Renal pelvis (tissue), 4 donors: Measurements from ENCODE around the gene EEF1A2. TPM values are rescaled to one million over a fixed set of nuclear protein-coding genes. Genes with fewer than 3 reads are reported as not detected.
"Not testable (repeated sequence)": the region's sequence is repeated elsewhere in the genome, so short reads cannot be mapped to it uniquely, and the experiment has no call there.

Experiments
- DNase-seq: peaks from one replicate; pipeline ENCODE4 v3.0.0-alpha.2; 2013
- polyA plus RNA-seq, 3 donors: library from polyadenylated mRNA; unstranded; fragments of 120-200 nt; gene quantifications; one replicate each; pipeline ENCODE4 v1.2.1, GENCODE V29; 2013; ENCODE audit not compliant: insufficient read length in 3 of 3

Gene EEF1A2
- polyA plus RNA-seq, 3 donors: 0.96 to 2.4 (median 1.2) TPM

DNA sequence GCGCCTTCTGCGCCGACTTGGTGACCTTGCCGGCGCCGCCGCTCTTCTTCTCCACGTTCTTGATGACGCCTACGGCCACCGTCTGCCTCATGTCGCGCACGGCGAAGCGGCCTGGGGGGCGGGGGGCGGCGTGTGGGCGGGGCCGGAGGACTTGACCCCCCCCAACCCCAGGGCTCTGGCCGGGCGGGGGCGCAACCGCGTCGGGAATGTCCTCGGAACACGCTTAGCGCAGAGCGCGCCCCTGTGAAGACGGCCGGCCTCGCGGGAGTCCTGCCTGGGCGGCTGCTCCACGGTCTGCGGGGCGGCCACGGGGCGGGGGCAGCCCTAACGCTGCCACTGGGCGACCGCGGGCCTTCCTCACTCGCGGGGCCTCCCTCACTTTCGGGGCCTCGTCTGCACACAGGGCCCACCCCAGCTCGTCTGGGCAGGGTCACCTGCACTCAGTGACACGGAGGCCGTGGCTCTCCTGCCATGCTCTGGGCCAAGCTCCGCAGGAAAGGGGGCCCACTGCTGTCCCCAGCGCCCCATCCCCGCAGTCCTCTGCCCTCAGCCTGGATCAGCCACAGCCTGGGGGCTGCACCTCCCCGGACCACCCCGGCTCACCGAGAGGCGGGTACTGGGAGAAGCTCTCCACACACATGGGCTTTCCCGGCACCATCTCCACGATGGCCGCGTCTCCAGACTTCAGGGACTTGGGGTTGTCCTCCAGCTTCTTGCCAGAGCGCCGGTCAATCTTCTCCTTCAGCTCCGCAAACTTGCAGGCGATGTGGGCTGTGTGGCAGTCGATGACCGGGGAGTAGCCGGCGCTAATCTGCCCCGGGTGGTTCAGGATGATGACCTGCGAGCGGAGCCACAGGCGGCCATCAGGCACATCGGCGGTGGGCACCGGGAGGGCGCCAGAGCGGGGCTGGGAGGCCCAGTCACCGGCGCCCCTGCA is 10.3 kb downstream of the EEF1A2 start:
- no peak for DNase-seq

- DNase-seq: no peak
Measured at GRCh38 chr20:63487781-63488241, 11.1 kb downstream of the EEF1A2 start.

DNA sequence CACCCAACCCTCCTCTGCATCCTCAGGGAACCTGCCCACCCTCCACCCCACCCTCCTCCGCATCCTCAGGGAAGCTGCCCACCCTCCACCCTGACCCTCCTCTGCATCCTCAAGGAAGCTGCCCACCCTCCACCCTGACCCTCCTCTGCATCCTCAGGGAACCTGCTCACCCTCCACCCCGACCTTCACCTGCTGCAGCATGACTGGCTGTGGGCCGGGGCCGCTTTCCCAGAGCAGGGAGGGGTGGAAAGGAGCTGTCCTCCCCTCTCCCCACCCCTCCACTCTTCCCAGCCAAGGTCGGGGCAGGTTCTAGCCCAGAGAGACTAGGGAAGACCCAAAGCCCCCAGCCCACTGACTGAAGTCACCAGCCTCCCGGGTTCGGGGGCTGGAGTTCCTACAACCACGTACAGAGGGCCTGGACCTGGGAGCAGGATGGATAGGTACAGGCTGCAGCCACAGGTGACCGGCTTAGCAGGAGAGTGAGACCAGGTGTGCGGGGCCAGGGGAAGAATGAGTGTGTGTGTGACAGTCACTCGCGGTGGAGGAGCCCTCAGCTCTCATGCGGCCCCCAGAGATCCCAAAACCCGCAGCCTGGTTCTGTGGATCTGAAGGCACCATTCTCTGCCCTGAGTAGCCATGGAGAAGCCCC is 11.6 kb downstream of the EEF1A2 start:
- DNase-seq: no peak

DNA sequence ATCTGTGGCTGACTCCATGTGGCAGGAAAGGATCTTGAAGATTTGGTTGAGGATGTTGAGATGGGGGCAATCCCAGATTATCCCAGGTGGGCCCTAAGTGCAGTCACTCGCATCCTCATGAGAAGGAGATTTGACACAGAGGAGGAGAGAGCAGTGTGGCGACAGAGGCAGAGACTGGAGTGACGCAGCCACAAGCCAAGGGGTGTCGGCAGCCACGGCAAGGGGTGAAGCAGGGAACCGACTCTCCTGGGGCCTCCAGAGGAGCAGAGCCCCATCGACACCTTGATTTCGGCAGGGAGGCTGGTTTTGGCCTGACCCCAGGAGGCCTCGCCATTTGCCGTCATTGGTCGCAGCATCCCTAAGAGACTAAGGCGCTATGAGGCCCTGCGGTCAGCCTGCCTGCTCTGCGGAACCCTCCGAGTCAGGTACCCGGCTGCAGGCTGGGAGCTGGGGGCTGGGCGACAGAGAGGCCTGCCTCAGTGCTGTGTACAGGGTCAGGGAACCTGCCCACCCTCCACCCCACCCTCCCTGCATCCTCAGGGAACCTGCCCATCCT is 12.5 kb downstream of the EEF1A2 start:
- no peak for DNase-seq

- DNase-seq: no peak
Measured at GRCh38 chr20:63484651-63485403, 14.1 kb downstream of the EEF1A2 start.

DNA sequence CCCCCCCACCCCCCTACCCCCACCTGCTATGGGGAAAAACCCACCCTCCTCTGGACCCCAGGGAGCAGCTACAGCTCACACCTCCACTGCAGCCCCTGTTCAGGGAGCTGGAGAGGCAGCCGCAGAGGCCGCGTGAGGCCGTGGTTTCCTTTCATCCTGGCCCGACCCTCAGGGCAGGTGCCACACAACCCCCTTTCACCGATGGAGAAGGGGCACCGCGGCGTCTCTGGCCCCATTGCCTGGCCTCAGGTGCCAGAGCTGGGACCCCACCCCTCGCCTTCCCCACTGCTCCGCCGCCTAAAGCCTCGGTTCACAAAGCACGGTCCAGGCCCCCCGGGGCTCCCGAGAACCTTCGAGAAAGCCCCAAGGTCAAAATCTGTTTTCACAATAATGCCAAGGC is 14.6 kb downstream of the EEF1A2 start:
- no peak for DNase-seq

- DNase-seq: no peak
Measured at GRCh38 chr20:63483834-63484233, 15.0 kb downstream of the EEF1A2 start.

DNA sequence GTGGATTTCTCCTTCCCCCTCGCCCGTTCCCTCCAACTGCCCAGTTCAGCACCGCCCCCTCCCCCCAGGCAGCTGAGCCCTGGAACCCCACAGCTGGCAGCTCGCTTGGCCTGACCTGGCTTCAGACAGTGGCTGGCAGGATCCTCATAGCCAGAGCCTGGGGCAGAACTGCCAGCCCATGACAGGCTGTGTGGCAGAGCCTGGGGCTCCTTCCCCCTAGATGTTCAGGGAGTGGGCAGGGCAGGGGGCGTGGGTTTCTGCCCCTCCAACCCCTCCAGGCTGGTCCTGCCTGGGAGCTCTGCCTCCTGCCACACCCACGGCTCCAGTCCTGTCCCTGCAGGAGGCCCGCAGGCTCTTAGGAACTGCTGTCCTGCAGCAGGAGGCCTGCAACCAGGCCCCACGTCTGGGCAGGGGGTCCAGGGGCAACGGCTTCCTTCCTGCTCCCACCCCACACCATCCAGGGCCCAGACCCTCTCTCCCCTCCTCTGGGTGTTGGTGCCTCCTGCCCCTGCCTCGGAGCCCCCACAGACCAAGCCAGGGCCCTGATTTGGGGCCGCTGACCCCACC is 16.8 kb downstream of the EEF1A2 start:
- DNase-seq: no peak

- no peak for DNase-seq
Measured at GRCh38 chr20:63481503-63481902, 17.4 kb downstream of the EEF1A2 start.

GRCh38 chr20:63479695-63480419 is 19.0 kb downstream of the EEF1A2 start:
- DNase-seq: not testable (repeated sequence)

DNA sequence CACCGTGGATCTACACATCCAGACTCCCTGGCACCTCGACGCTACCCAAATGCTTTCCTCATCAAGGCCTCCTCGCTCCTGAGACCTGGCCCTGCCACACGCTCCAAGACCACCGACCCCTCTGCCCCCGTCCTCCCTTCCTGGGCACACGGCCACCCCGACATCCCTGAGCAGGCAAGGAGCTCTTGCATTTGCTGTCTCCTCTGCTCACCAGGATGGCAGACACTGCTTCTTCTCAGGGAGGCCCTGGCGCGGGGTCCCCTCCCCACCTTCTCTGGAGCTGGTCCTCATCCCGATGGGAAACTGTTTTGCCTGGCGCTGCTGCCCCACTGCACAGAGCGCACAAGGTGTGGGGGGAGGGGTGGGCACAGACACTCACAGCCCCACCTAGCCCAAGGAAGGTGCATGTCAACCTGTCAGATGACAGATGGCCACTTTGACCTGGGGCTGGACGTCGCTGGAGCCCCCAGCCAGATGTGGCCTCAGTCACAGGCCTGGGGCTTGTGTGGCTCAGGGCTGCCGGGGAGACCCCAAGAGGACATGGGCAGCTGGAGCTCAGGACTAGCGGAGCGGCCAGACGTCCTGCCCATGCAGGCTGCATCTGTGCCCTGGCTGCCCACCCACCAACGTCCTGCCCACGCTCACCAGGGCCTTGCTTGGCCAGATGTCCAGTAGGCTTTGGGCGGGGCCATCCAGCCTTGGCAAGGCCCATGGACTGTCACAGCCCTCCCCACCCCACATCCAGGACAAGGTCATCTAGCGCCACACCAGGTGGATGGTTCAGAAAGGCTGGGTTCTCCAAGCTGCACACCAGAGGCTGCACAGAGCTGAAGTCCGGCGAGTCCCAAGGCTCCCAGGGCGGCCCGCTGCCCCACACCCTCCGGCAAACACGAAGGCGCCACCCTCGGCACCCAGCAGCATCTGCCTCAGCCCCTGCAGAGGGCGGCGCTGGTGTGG is 20.3 kb downstream of the EEF1A2 start:
- DNase-seq: no peak

- DNase-seq: no peak
Measured at GRCh38 chr20:63477944-63478343, 20.9 kb downstream of the EEF1A2 start.

DNA sequence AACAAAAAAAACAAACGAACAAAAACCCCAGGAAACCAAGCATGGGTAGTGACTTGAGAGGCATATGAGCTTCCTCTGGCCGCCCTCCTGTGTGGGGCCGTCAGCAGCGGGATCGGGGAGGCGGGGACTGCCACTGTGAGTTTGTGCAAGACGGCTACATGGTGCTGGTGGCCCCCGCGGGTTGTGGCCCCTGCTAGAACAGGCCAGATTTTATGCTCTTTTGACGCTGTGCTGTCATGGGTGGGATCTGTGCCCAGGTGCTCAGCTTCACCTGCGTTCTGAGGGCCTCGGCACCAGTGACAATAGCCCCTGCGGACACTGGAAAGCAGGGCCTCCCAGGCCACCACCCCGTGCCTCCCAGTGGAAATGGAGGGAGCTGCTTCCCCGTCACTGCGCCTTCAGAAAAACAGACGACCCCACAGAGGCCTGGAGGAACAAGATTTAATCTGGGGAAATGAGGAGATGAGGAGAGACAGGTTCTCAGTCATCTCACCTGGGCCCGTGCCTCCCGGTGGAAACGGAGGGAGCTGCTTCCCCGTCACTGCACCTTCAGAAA is 21.7 kb downstream of the EEF1A2 start:
- DNase-seq: no peak

DNA sequence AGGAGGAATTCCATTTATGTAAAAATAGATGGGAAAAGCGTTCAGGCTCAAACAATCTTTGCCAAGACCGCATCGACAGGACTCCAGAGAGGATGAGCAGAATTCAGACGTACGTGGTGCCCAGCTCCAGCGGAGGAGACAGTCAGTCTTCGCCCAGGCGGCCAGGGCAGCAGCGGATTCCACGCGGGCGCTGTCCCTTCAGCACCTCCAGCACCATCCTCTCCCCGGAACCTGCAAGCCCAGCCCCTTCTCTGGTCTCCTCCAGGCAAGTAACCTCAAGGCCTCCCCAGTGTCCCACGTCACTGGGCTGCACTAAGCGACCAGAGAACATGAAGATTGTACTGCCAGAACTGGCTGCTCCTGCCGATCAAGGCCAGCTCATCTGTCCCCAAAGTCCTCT is 23.7 kb downstream of the EEF1A2 start:
- DNase-seq: peak; percentile 61

DNA sequence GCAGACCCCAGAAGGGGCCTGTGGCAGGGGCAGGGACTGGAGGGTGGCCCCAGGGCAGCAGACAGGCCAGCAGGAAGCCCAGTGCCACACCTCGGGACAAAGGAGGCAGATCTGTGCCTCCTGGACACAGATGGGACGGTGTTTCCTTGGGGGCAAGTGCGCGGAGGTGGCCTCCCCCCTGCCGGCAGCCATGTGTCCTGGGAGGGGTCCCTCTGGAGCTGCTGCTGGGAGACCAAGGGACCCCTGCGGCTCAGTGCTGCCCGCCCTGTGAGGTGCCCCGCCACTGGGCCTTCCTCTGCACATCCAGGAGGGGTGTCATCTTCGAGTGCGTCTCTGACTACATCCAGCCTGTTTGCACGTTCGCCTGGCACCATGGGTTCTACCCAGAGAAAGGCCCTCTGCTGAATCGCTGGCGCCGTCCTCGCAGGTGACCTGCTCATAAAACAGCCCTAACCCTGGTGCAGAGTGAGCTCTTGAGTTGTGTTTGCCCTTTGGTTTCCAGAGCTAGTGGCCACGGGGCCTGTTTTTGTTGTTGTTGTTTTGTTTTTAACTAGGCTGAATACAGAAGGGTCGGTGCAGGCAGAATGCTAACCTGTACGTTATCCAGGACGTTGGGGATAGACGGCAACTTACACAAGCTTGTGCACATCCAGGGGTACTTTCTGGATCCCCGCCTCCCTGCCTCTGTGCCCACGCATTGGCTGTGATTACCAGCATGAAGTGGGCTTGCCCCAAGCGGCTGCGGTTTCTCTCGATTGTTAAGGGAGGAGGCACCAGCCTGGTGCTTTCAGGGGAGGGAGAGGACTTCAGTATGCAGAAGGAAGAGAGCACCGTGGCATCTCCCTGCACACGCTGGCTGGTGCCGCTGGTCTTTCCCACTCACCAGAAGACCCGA is 25.1 kb downstream of the EEF1A2 start:
- no peak for DNase-seq

DNA sequence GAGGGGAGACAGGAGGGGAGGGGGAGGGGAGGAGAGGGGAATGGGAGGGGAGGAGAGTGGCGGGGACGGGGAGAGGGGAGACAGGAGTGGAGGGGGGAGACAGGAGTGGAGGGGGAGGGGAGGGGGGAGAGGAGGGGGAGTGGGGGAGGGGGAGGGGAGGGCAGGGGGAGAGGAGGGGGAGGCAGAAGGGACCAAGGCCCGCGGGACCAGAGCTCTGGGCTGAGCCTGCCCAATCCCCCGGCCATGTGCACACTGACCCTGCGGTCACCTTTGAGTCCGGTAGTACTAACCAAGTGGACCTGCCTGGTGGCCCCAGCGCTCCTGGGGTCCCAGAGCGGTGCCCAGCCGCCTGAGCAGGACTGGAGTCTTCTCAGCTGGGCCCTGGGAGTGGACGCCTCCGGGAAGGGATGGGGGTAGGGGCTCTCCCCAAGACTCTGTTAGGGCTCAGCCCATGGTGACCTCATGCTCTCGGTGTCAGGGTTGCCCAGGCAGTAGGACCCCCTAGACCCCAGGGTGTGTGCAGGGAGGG is 26.0 kb downstream of the EEF1A2 start:
- DNase-seq: no peak

DNA sequence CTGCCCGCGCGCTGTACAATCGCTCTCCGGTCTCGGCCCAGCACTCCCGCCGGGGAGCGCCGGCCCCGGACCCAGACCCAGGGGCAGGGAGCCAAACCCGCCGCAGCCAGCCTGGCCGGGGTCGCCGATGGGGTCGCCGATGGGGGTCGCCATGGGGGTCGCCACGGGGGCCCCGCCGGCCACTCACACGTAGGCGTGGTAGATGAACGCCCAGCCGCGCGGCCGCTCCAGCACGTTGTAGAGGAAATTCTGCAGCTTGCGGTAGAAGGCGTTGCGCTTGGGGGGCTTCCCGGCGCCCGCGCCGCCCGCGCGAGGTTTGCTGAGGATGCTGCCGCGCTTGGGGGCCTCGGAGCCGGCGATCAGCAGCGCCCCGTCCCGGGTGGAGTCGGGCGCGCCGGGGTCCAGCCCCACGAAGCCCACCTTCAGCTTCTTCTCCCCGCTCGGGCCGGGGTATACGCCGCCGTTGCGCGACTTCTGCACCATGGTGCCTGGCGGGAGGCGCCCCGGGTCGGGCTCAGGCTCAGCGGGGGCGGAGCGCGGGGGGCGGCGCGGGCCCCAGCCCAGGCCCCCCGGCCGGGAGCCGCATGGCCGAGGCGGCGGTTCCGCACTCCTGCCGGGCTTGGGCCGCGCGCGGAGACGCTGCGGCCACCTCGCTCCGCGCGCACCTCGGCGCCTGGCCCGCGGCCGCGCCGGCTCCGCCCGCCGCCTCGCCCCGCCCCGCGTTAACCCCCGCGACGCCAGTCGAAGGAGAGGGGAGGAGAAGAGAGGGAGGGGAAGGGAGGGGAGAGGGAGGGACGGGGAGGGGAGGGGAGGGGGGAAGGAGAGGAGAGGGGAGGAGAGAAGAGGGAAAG is 26.7 kb downstream of the EEF1A2 start, which contains the start of gene KCNQ2:
Gene KCNQ2, minus strand, starts transcription at position 675 of the 851 bp plus-strand sequence. Its CDS starts 192 bp downstream, at position 483.
- no peak for DNase-seq
